ENCODE results near the gene TRPC6.
A peak's percentile ranks its signal among the peaks of the same experiment; 100 is the strongest.
"Not testable (repeated sequence)": the region's sequence is repeated elsewhere in the genome, so short reads cannot be mapped to it uniquely, and the experiment has no call there.

Gene TRPC6

DNA sequence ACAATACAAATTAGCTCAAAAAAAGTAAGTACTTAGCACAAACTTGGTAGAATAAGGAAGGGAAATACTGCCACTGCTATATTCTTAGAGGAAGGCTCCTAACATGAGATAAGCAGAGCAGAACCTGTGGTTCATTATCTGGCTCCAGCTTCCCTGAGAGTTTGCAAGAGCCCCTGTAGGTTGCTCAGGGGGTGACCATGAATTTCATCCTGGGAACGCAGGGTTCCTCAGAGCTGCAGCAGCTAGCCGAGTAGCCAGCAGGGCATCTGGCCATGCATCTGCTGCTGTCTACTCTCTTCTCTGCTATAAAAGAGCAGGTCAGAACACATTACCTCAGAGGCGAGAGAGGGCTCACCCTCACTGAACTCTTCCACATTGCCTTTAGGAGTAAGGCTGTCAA is 67.3 kb downstream of the TRPC6 start:
- no peak for DNase-seq

DNA sequence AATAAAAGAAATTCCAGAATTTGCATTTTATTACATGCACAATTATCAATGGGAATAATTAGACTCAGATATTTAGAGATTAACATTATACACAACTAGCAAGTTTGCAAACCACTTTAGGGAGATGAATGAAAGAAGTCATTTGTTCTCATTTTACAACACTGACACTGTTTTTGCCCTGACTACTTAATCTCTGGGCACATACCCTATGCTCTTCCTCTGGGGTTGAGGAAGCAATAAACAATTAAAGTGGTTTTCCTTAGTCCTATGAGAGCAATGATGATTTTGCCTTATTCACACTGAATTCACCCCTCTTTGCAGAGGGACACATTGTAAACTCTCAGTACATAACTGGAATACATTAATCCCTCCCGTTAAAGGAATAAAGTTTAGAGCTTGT is 72.7 kb downstream of the TRPC6 start:
- DNase-seq = no peak

DNA sequence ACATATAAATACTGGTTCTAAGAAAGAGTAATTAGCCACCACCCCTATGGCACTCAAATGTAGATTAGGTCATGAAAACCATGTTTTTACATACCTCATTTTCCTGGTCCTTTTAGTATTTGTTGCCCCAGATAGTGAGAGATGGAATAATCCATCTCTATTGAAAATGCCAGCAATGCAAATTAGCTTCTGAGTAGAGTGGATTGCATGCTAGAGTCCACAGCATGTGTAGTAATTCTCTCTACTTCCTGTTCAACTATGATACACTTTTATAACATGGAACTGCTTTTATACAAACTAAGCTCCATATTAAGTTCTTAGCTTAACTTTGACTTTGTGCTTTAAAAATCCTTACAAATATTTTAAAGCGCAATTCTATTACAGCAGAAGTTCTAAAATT is 73.2 kb downstream of the TRPC6 start:
- no peak for DNase-seq

DNA sequence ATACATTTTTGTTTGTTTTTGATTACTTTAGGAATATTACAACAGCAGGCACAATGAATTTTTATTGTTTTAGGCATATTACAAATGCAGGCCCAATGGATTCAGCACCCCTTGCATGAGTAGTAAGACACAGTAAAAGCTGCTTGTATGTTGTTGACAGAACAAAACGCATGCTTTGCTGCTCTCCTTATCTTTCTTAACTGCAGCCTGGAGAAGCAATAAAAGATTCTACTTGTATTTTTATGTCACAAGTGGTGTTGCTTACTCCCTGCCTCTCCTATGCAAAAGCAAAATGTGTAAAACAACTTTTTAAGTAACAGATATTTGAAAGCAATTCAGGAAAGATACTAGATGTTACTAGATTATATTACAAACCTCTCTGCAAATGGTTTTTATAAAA is 73.9 kb downstream of the TRPC6 start:
- DNase-seq = no peak

DNA sequence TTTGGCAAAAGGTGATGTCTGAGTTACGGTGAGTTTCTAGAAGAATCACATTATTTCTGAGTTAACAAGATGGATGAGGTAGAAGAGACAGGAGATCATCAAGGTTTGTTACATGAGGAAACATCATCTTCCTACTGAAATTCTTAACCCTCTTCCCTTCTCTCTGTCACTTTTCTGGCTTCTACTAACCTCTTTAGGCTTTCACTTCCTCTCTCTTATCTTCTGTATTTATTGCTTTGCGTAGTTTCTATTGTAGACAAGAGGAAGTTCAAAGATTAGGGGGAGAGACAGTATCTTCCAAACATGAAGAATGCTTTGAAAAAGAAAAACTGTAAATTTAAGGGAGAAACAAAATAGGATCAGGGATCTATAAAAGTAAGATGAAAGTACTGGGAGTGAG is 75.4 kb downstream of the TRPC6 start:
- DNase-seq = no peak

- DNase-seq = no peak
Observed at GRCh38 chr11:101498891-101499290, 84.9 kb downstream of the TRPC6 start.

- no peak for DNase-seq
Observed at GRCh38 chr11:101497291-101497690, 86.5 kb downstream of the TRPC6 start.

GRCh38 chr11:101487775-101488174 is 96.0 kb downstream of the TRPC6 start:
- DNase-seq = no peak

DNA sequence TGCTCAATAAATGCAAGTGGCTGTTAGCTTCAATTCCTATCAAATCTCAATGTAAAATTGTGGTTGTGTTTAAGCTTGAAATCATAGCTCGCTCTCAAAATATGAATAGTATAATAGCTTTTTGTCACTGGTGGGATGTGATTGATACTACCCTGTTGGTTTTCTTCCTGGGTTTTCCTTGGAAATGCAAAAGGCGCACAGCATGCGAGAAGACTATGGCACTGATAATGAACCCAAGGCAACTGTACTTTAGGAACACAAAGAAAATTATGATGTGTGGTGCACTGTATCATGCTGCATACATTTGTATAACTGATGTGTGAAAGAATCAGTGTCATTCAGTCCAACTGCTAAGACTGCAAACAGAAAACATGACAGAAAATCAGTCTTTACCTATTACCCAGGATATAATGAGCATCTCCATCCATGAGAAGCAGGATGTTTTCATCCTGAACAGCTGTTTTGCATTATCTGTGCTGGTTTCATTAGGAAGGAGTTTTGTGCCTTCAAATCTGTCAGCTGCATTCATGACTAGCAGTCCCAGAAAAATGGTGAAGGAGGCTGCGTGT is 101.2 kb downstream of the TRPC6 start:
- no peak for DNase-seq

GRCh38 chr11:101478587-101479369 is 105.0 kb downstream of the TRPC6 start:
- peak; percentile 28 for DNase-seq

- no peak for DNase-seq
Observed at GRCh38 chr11:101477926-101478325, 105.9 kb downstream of the TRPC6 start.

DNA sequence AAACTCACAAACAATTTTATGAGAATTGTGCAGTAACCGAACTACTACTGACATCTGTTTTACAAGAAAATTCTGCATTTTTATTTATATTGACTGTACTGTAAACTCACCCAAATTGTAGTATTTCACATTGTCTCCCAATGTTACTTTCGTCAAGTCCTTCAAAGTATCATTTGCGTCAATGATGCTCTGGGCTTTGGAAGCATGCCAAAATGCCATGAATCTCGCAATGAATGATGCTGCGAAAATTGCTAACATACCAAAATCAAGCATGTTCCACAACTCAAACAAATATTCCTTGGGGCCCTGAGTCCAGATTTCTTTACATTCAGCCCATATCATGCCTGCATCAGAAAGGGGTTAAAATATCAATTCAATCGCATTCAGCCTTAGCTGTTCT is 107.6 kb downstream of the TRPC6 start:
- no peak for DNase-seq

DNA sequence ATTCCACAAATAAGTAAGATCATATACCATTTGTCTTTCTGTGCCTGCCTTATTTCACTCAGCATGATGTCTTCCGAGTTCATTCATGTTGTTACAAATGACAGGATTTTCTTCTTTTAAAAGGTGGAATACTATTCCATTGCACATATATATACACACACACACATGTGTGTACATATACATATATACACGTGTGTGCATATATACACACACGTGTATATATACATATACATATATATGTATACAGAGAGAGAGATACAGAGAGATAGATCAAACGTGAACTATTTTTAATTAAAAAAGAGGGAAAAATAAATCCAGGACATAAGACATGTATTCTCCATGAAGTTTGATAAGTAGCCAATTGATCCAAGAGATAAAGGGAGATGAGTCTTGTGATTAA is 108.1 kb downstream of the TRPC6 start:
- DNase-seq = no peak

DNA sequence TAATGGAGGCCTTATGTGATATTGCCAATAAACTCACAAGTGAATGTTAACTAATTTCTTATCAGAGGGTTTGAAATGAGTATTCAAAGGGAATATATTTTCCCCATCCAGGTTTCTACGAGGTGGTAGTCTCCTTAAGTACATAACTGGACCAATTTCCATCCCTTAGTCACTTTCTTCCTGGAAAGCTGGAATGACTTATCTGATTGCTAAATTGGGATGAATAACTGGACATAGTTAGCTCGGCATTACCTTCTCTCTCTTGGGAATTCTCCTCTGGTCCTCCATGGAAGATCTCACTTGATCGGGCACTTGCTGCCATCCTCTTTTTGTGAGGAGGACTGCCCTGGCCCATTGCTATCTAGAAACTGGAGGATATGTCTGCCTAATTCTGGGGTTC is 109.1 kb downstream of the TRPC6 start:
- DNase-seq = no peak

DNA sequence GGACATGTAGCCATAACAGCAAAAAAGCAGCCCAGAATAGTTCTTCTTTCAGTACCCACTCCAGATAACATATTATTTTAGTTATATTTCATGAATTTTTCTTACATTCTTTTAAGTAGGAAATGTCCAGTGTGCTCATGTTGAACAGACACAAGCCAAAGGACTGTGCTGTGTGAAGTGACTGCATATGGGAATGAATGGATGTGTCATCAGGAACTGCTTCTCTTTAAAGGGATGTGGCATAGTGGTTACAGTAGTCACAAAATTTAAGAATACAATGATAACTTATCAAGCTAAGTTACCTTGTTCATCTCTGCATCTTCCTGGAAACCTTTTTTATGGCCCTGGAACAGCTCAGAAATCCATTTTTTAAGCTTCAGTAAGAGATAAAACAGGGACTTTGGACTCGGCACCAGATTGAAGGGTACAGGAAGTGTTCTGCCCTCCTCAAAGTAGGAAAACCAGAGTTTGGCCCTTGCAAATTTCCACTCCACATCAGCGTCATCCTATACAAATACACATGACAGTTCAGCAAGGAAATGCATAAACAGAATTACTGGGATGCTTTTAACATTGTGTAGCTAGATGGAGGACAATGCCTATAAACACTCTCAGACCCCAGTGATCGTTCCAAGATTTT is 112.8 kb downstream of the TRPC6 start:
- DNase-seq = no peak

DNA sequence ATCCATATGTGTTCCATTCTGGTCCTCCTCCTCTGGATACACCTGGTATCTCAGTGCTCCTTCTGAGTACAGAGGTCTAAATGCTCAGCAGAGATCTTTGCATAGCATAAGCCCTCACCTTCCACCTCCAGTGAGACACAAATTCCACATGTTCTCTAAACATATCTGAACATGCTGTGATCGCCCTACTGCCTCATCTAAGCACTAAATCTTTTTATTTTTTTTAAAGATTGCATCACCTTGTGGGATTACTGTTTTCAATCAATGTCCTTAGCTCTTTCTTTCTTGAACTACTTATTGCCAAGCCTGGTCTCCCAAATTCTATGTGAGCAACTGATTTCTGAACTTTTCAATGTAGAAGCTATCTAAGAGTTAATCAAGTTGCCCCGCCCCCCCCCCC is 113.4 kb downstream of the TRPC6 start:
- DNase-seq = no peak

DNA sequence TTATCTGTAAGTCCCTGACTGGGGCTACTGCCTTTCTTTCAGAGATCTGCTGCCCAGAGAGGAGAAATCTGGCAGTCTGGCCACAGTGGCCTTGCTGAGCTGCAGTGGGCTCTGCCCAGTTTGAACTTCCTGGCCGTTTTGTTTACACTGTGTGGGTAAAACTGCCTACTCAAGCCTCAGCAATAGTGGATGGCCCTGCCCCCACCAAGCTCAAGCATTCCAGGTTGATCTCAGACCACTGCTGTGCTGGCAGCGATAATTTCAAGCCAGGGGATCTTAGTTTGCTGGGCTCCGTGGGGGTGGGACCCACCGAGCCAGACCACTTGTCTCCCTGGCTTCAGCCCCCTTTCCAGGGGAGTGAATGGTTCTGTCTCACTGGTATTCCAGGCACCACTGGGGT is 117.5 kb downstream of the TRPC6 start:
- DNase-seq = no peak

GRCh38 chr11:101464388-101464787 is 119.4 kb downstream of the TRPC6 start:
- not testable (repeated sequence) for DNase-seq

- DNase-seq = no peak
Observed at GRCh38 chr11:101459020-101459419, 124.8 kb downstream of the TRPC6 start.

GRCh38 chr11:101458161-101458560 is 125.6 kb downstream of the TRPC6 start:
- no peak for DNase-seq

GRCh38 chr11:101456812-101457211 is 127.0 kb downstream of the TRPC6 start:
- DNase-seq = no peak

DNA sequence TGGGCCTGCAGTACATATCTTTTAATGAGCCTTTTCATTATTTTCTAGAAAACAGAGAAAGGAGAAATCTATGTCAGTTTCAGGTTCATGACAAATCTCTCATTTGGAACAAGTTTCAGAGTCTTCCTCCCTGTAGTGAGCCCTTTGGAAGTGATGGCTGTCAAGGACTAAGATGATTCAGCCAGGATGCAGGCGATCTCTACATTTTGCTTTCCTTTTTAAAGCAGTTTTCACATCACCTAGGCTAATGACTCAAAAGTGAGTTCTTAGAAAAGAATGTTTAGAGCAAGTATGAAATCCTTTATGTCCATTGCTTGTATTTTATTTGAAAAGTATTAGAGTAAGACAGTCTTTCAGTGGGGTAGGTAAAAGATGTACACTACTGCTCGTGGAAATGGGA is 130.1 kb downstream of the TRPC6 start:
- no peak for DNase-seq

GRCh38 chr11:101448881-101449442 is 134.8 kb downstream of the TRPC6 start:
- no peak for DNase-seq

GRCh38 chr11:101446726-101447125 is 137.1 kb downstream of the TRPC6 start:
- no peak for DNase-seq

Data from DMS79 (cell line).